ENCODE data around the gene CDH22.

Gene CDH22, protein sequence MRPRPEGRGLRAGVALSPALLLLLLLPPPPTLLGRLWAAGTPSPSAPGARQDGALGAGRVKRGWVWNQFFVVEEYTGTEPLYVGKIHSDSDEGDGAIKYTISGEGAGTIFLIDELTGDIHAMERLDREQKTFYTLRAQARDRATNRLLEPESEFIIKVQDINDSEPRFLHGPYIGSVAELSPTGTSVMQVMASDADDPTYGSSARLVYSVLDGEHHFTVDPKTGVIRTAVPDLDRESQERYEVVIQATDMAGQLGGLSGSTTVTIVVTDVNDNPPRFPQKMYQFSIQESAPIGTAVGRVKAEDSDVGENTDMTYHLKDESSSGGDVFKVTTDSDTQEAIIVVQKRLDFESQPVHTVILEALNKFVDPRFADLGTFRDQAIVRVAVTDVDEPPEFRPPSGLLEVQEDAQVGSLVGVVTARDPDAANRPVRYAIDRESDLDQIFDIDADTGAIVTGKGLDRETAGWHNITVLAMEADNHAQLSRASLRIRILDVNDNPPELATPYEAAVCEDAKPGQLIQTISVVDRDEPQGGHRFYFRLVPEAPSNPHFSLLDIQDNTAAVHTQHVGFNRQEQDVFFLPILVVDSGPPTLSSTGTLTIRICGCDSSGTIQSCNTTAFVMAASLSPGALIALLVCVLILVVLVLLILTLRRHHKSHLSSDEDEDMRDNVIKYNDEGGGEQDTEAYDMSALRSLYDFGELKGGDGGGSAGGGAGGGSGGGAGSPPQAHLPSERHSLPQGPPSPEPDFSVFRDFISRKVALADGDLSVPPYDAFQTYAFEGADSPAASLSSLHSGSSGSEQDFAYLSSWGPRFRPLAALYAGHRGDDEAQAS

DNA sequence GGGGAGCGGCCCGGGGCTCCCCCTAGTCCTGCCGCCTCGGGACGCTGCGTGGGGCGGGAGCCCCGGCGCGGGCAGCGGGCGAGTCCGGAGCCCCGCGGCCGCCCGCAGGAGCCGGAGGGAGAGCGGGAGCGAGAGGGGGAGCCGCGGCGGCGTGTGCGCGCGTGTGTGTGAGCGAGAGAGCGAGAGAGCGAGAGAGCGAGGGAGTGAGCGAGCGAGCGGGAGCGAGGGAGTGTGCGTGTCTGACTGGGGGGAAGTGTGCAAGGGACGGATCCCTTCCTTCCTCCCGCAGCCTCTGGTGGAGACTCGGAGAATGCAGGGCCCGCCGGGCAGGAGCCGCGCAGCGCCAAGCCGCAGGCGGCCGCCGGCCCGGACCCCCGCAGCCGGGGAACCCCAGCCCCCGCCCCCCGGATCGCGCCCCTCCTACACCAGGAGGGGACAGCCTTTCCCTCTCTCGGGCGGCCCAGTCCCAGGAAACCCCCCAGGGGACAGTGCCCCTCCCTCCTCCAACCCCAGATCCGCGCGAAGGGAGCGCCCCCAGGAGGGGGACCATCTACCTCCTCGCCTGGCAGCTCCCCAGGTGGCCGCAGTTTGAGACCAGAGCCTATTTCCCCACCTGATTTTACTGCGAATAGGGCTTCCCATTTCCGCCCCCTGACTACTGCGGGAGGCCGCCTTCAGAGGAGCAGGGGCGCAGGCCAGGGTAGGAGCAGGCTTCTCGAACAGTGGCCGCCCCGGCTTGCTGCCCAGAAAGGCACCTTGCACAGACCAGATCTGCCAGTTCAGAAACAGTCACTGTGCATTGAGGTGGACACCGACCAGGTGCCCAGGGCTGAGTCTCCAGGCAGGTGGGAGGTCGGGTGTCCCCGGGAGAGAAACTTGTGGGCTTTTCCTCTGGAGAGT lies at the start of gene CDH22:
Gene CDH22, minus strand, starts transcription at position 241 of the 900 bp plus-strand sequence. CDS start 57,204 bp downstream, outside the sequence.
- no peak within 1 kb of the TSS for H3K4me2 ChIP-seq (ENCODE audit: insufficient read depth, low read length)
- no peak within 1 kb of the TSS for H2AFZ ChIP-seq (ENCODE audit: low read depth, low read length)
- H3K9ac ChIP-seq (ENCODE audit: low read depth, low read length): no peak within 1 kb of the TSS
- no peak for ATAC-seq (ENCODE audit: insufficient read depth, low read depth)
- TF ChIP-seq, protein P1, sequence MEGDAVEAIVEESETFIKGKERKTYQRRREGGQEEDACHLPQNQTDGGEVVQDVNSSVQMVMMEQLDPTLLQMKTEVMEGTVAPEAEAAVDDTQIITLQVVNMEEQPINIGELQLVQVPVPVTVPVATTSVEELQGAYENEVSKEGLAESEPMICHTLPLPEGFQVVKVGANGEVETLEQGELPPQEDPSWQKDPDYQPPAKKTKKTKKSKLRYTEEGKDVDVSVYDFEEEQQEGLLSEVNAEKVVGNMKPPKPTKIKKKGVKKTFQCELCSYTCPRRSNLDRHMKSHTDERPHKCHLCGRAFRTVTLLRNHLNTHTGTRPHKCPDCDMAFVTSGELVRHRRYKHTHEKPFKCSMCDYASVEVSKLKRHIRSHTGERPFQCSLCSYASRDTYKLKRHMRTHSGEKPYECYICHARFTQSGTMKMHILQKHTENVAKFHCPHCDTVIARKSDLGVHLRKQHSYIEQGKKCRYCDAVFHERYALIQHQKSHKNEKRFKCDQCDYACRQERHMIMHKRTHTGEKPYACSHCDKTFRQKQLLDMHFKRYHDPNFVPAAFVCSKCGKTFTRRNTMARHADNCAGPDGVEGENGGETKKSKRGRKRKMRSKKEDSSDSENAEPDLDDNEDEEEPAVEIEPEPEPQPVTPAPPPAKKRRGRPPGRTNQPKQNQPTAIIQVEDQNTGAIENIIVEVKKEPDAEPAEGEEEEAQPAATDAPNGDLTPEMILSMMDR (IDR thresholded peaks at IDR 0.05; ENCODE audit: borderline replicate concordance, extremely low read depth, low read length, poor library complexity, severe bottlenecking): no peak
- no peak for TF ChIP-seq EZH2 (IDR thresholded peaks at IDR 0.05; ENCODE audit: borderline replicate concordance, low read depth, low read length, severe bottlenecking)
- no peaks in the 10 kb centered on the region for H3K9me3 ChIP-seq (ENCODE audit: insufficient read depth, low read length, severe bottlenecking)
- H3K36me3 ChIP-seq (ENCODE audit: insufficient read depth, low read length): no peaks in the 10 kb centered on the region
- no peaks in the 10 kb centered on the region for H3K79me2 ChIP-seq (ENCODE audit: insufficient read depth, low read length)
- no peak for DNase-seq
- peaks cover 20% of the 10 kb centered on the region for H3K27me3 ChIP-seq (ENCODE audit: insufficient read depth, low read length, poor library complexity)
- H3K27ac ChIP-seq (ENCODE audit: low read length): no peak within 1 kb of the TSS
- H3K4me3 ChIP-seq (ENCODE audit: low read depth in 1 of 2, low read length in 2 of 2): no peak within 1 kb of the TSS
- H4K20me1 ChIP-seq (ENCODE audit: insufficient read depth, low read length): peaks cover 11% of the 10 kb centered on the region
- H3K4me1 ChIP-seq (ENCODE audit: insufficient read depth, low read length): no peaks in the 10 kb centered on the region

DNA sequence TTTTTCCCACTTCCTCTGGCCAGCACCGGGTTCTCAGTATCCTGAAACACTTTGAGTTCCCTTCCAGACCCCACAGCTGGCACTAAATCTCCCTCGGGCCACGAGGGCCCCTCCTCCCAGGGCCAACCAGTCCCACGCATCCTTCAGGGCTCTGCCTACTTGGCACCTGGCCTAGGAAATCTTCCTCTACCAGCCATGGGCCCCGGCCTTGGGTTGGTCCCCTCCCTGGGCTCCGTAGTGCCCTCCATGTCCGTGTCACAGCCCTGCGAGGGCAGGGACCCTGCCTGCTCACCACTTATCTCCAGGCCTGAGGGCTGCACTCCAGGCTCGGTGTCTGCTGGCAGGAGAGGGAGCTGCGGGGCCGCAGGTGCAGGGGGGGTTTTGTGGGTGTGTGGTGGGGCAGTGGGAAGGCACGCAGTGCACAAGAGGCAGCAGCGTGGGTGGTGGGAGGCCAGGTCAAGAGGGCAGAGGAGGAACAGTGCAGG lies 48.8 kb upstream of the CDH22 start:
- Histone ChIP-seq H3K4me2 (ENCODE audit: insufficient read depth, low read length) (no peak overlapping the region), H2AFZ (ENCODE audit: low read depth, low read length) (no peak overlapping the region), H3K4me3 (ENCODE audit: low read depth in 1 of 2, low read length in 2 of 2) (no peak overlapping the region), H3K9me3 (ENCODE audit: insufficient read depth, low read length, severe bottlenecking) (no peaks in the 10 kb centered on the region), H3K79me2 (ENCODE audit: insufficient read depth, low read length) (peaks cover 29% of the 10 kb centered on the region), H3K27ac (ENCODE audit: low read length) (no peak overlapping the region), H4K20me1 (ENCODE audit: insufficient read depth, low read length) (peaks cover 71% of the 10 kb centered on the region), H3K4me1 (ENCODE audit: insufficient read depth, low read length) (peaks cover 10% of the 10 kb centered on the region), H3K9ac (ENCODE audit: low read depth, low read length) (no peak overlapping the region), H3K27me3 (ENCODE audit: insufficient read depth, low read length, poor library complexity) (no peaks in the 10 kb centered on the region), H3K36me3 (ENCODE audit: insufficient read depth, low read length) (peaks cover 88% of the 10 kb centered on the region)
- TF ChIP-seq, protein P1 (IDR thresholded peaks at IDR 0.05; ENCODE audit: borderline replicate concordance, extremely low read depth, low read length, poor library complexity, severe bottlenecking): no peak
- no peak for TF ChIP-seq EZH2 (IDR thresholded peaks at IDR 0.05; ENCODE audit: borderline replicate concordance, low read depth, low read length, severe bottlenecking)
- DNase-seq (no peak), ATAC-seq (ENCODE audit: insufficient read depth, low read depth) (peak; percentile 37; the same call in 1 of the 3 replicates)

DNA sequence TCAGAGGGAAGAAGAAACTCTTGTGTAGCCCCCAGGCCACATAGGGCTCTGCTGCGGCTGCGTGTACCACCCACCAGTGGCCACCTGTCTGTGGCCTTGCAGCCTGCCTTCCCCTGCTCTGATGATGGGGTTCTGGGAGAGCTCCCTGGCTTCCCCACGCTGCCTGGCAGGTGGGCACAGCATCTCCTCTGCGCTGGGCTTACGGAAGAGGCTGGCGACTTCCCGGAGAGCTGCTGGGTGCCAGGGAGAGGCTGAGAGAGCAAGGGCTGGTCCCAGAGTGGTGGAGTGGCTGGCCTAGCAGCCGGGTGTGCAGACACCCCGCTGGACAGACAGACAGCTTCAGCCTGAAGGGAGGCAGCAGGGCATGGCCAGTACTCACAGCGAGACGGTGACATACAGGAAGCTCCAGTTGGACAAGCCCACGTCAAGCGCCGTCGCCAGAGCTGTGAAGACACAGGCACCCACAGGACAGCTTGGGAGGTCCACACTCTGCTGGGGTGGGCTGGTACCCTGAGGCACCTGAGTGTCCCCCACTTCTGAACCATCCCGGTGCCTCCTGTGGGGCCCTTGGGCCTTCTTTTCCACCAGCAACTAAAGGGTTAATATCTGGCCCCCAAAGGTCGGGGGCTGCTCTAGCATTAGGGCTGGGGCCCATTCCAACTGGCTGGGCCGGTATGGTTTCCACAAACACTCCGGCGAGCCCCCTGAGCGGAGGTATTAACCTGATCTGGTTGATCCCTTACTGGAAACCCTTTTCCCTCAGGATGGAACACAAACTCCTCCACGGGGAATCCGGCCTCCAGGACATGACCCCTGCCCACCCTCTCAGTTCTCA lies 48.1 kb upstream of the CDH22 start:
- peaks cover 22% of the 10 kb centered on the region for H3K79me2 ChIP-seq (ENCODE audit: insufficient read depth, low read length)
- no peaks in the 10 kb centered on the region for H3K9me3 ChIP-seq (ENCODE audit: insufficient read depth, low read length, severe bottlenecking)
- no peak overlapping the region for H3K4me3 ChIP-seq (ENCODE audit: low read depth in 1 of 2, low read length in 2 of 2)
- no peak for ATAC-seq (ENCODE audit: insufficient read depth, low read depth)
- no peak overlapping the region for H3K4me2 ChIP-seq (ENCODE audit: insufficient read depth, low read length)
- no peak for DNase-seq
- no peak overlapping the region for H3K9ac ChIP-seq (ENCODE audit: low read depth, low read length)
- peaks cover 64% of the 10 kb centered on the region for H4K20me1 ChIP-seq (ENCODE audit: insufficient read depth, low read length)
- H2AFZ ChIP-seq (ENCODE audit: low read depth, low read length): no peak overlapping the region
- TF ChIP-seq, protein P1 (IDR thresholded peaks at IDR 0.05; ENCODE audit: borderline replicate concordance, extremely low read depth, low read length, poor library complexity, severe bottlenecking): no peak
- no peak for TF ChIP-seq EZH2 (IDR thresholded peaks at IDR 0.05; ENCODE audit: borderline replicate concordance, low read depth, low read length, severe bottlenecking)
- no peak overlapping the region for H3K27ac ChIP-seq (ENCODE audit: low read length)
- no peaks in the 10 kb centered on the region for H3K27me3 ChIP-seq (ENCODE audit: insufficient read depth, low read length, poor library complexity)
- H3K4me1 ChIP-seq (ENCODE audit: insufficient read depth, low read length): 0 out of 2 replicates have a peak, but pooled peaks cover 4% of the 10 kb centered on the region
- H3K36me3 ChIP-seq (ENCODE audit: insufficient read depth, low read length): peaks cover 88% of the 10 kb centered on the region

Measured in DND-41 (cell line).